PC-9 (cell line): ENCODE results near the gene ASF1A. TPM values are rescaled to one million over a fixed set of nuclear protein-coding genes. Genes with fewer than 3 reads are reported as not detected.

Experiments used
- BruUV-seq: library from RNA; stranded (reverse); fragments of 400-500 nt; replicated peaks from 2 replicates; lab custom pipeline; 2021; lab: Mats Ljungman, UMichigan
- CTCF ChIA-PET: fragments of 300-600 bp; sonication (Branson Sonifier 250); formaldehyde crosslinking; loops from one replicate; lab custom pipeline; 2022; ENCODE audit warnings: antibody characterized with exemption; lab: Charles Lee
- POLR2A ChIA-PET: fragments of 300-600 bp; sonication (Branson Sonifier 250); formaldehyde crosslinking; loops from one replicate; lab custom pipeline; 2022; ENCODE audit warnings: antibody characterized with exemption; ENCODE audit not compliant: unreplicated experiment; lab: Charles Lee
- DNase-seq, 2 experiments: peaks; one replicate each; pipeline versions ENCODE4 v3.0.0 to v3.0.0-alpha.2; 2015 to 2022; ENCODE audit warnings: mixed read lengths in 1 of 2
- H2AFZ ChIP-seq: fragments of 200-600 bp; sonication (generic); 2 replicates; pipeline ENCODE4 v1.8.1; 2017; ENCODE audit warnings: antibody characterized with exemption
- H3F3A ChIP-seq: fragments of 200-600 bp; sonication (generic); 2 replicates; pipeline ENCODE4 v1.8.1; 2017; ENCODE audit warnings: antibody characterized with exemption, mild to moderate bottlenecking, low read depth; ENCODE audit not compliant: insufficient read depth
- H3K27ac ChIP-seq: fragments of 200-600 bp; sonication (generic); 2 replicates; pipeline ENCODE4 v1.6.1; 2016; ENCODE audit warnings: mixed run types
- H3K27me3 ChIP-seq: fragments of 200-600 bp; sonication (generic); 2 replicates; pipeline ENCODE4 v1.6.1; 2016; ENCODE audit warnings: low read depth, mixed run types; ENCODE audit not compliant: insufficient read depth
- H3K36me3 ChIP-seq: fragments of 200-600 bp; sonication (generic); 2 replicates; pipeline ENCODE4 v1.6.1; 2016; ENCODE audit warnings: low read depth, mixed run types
- H3K4me1 ChIP-seq: fragments of 200-600 bp; sonication (generic); replicated peaks from 2 replicates; pipeline ENCODE4 v1.6.1; 2016; ENCODE audit warnings: mixed run types; ENCODE audit not compliant: insufficient read depth
- H3K4me2 ChIP-seq: fragments of 200-600 bp; sonication (generic); 2 replicates; pipeline ENCODE4 v1.6.1; 2017; ENCODE audit warnings: mixed run types
- H3K4me3 ChIP-seq: fragments of 200-600 bp; sonication (generic); 2 replicates; pipeline ENCODE4 v1.6.1; 2016; ENCODE audit warnings: mixed run types
- H3K79me2 ChIP-seq: fragments of 200-600 bp; sonication (generic); 2 replicates; pipeline ENCODE4 v1.6.1; 2017; ENCODE audit warnings: low read depth, mixed run types
- H3K9me2 ChIP-seq: fragments of 200-600 bp; sonication (generic); 2 replicates; pipeline ENCODE4 v1.8.1; 2017; ENCODE audit warnings: mild to moderate bottlenecking; ENCODE audit not compliant: insufficient read depth
- H3K9me3 ChIP-seq: fragments of 200-600 bp; sonication (generic); 2 replicates; pipeline ENCODE4 v1.8.1; 2016; ENCODE audit warnings: low read depth; ENCODE audit not compliant: insufficient read depth
- H4K20me1 ChIP-seq: fragments of 200-600 bp; sonication (generic); 2 replicates; pipeline ENCODE4 v1.8.1; 2017; ENCODE audit not compliant: insufficient read depth
- CTCF ChIP-seq: fragments of 200-600 bp; sonication (generic); conservative IDR thresholded peaks from 2 replicates; pipeline ENCODE4 v1.6.1; 2017; ENCODE audit warnings: mixed run types, antibody characterized with exemption, mild to moderate bottlenecking, moderate library complexity
- EZH2 ChIP-seq: fragments of 200-600 bp; sonication (generic); IDR thresholded peaks from 2 replicates; pipeline ENCODE4 v1.8.0; 2017; ENCODE audit warnings: antibody characterized with exemption, low read depth
- intact Hi-C: fragments of 100-400 bp; cut with micrococcal nuclease; formaldehyde crosslinking; loops from one replicate; pipeline ENCODE4 v1.10.0; 2022; ENCODE audit not compliant: unreplicated experiment
- total RNA-seq: library from RNA; stranded (reverse); gene quantifications from 2 replicates; pipeline ENCODE4 v1.2.3, GENCODE V29; 2021

Gene ASF1A
- total RNA-seq, 1 experiment from 2014 or later, result 39.5 TPM

- Histone ChIP-seq H4K20me1 (no peaks in the 10 kb centered on the region; the same call in 1 of the 2 replicates), H3K9me3 (no peaks in the 10 kb centered on the region), H3K4me2 (no peak overlapping the region), H3K27me3 (no peaks in the 10 kb centered on the region), H3K9me2 (no peaks in the 10 kb centered on the region), H3K4me1 (no peaks in the 10 kb centered on the region), H3F3A (no peaks in the 10 kb centered on the region), H3K36me3 (no peaks in the 10 kb centered on the region; the same call in 1 of the 2 replicates), H3K4me3 (no peak overlapping the region), H2AFZ (no peak overlapping the region), H3K79me2 (no peaks in the 10 kb centered on the region), H3K27ac (no peak overlapping the region)
- intact Hi-C loops, result no loop called here
- ChIA-PET CTCF (no interaction called here), POLR2A (no interaction called here)
- DNase-seq, result no peak
- TF ChIP-seq EZH2 (no peak), CTCF (no peak)
- no TSS peak for BruUV-seq
Observed at GRCh38 chr6:118856301-118856700, 37.7 kb upstream of the ASF1A start.

- H3K9me2 ChIP-seq, result no peaks in the 10 kb centered on the region
- no peaks in the 10 kb centered on the region for H3F3A ChIP-seq
- no peak overlapping the region for H3K4me2 ChIP-seq
- no peaks in the 10 kb centered on the region; the same call in 1 of the 2 replicates for H3K36me3 ChIP-seq
- TF ChIP-seq CTCF (no peak), EZH2 (no peak)
- ChIA-PET CTCF (no interaction called here), POLR2A (no interaction called here)
- no peaks in the 10 kb centered on the region for H3K79me2 ChIP-seq
- no TSS peak for BruUV-seq
- no peak for DNase-seq
- H3K9me3 ChIP-seq, result no peaks in the 10 kb centered on the region
- no peak overlapping the region for H2AFZ ChIP-seq
- H3K27ac ChIP-seq, result no peak overlapping the region
- H3K4me1 ChIP-seq, result no peaks in the 10 kb centered on the region
- intact Hi-C loops, result no loop called here
- H4K20me1 ChIP-seq, result no peaks in the 10 kb centered on the region; the same call in 1 of the 2 replicates
- H3K4me3 ChIP-seq, result no peak overlapping the region
- no peaks in the 10 kb centered on the region for H3K27me3 ChIP-seq
Observed at GRCh38 chr6:118859517-118860064, 34.4 kb upstream of the ASF1A start.

- intact Hi-C loops, result no loop called here
- no peaks in the 10 kb centered on the region; the same call in 1 of the 2 replicates for H3K36me3 ChIP-seq
- no peaks in the 10 kb centered on the region for H3K9me3 ChIP-seq
- no peak for DNase-seq
- H3K4me2 ChIP-seq, result no peak overlapping the region
- H2AFZ ChIP-seq, result no peak overlapping the region
- H3K27ac ChIP-seq, result no peak overlapping the region
- no peaks in the 10 kb centered on the region for H3K27me3 ChIP-seq
- H3F3A ChIP-seq, result no peaks in the 10 kb centered on the region
- TF ChIP-seq CTCF, result no peak
- TF ChIP-seq EZH2, result no peak
- ChIA-PET CTCF (no interaction called here), POLR2A (no interaction called here)
- H4K20me1 ChIP-seq, result no peaks in the 10 kb centered on the region
- H3K4me1 ChIP-seq, result no peaks in the 10 kb centered on the region
- H3K9me2 ChIP-seq, result no peaks in the 10 kb centered on the region
- H3K79me2 ChIP-seq, result no peaks in the 10 kb centered on the region
- BruUV-seq, result no TSS peak
- H3K4me3 ChIP-seq, result no peak overlapping the region
Observed at GRCh38 chr6:118860363-118860762, 33.6 kb upstream of the ASF1A start.
